HG03342 (cell line): Measurements from ENCODE around the gene GDF3.
"Not testable (repeated sequence)": the region's sequence is repeated elsewhere in the genome, so short reads cannot be mapped to it uniquely, and the experiment has no call there.

Experiments
- ATAC-seq: cut with Tn5 transposase; IDR thresholded peaks from one replicate; pipeline ENCODE4 v1.9.1; 2021; ENCODE audit warnings: mild to moderate bottlenecking, moderate library complexity; ENCODE audit not compliant: unreplicated experiment

The GDF3 gene

DNA sequence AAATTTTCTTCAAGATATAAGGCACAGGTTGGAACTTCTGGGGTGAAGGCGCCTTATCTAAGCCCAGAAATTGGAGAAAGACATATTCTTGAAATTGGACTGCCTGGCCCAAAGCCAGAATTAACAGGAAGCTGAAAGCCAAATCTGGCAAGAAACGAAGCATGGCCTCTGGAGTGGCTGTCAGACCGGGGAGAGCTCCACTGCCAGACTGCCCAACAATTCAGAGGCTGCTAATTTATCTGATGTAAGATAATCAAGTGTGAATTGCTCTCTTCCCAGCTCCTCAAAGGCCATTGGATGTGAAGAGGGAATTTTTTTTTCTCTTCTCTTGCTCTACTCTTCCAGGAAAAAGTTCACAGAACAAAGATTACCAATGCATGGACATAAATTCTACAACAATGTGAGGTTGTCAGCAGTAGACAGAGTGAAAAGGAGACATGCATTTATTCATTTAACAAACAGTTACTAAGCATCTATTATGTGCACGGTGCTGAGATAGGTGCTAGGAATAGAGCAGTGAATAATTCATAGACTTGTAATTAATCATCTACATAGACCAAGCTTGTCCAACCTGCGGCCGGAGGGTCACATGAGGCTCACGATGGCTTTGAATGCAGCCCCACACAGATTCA lies at the start of gene GDF3:
TSS of gene GDF3 (minus strand) at position 210 of the 632 bp plus-strand sequence. CDS start at position 163, 47 bp downstream.
- ATAC-seq: no peak

DNA sequence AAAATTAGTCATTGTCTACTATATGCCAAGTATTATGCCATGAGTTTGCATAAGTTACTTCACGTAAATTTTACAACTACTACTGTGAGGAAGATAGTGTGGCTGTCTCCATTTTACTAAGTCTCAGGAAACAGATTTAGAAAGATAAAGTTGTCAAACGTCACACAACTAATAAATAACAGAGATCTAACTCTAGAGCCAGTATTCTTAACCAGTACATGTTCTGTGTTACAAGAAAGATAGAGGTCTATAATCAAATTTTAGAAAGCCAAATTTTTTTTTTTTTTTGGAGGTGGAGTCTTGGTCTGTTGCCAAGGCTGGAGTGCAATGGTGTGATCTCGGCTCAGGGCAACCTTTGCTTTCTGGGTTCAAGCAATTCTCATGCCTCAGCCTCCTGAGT lies 37.4 kb upstream of the GDF3 start:
- no peak for ATAC-seq

DNA sequence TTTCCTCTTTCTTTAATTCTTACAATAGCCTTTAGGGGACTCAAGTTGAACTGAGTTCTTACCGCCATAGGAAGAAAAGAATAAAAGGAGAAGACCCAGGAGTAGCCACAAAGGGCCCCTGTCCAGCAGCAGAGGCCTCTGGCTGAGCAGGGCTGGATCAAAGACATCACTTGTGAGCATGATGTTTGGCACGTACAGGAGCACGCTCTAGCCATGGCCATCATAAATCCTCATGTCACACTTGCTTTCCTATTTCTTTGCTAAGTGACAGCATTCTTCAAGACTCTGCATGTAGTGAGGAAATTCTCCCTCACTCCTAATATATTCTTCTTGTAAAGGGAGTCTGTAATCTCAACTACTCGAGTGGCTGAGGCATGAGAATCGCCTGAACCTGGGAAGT lies 35.9 kb upstream of the GDF3 start:
- ATAC-seq: no peak

DNA sequence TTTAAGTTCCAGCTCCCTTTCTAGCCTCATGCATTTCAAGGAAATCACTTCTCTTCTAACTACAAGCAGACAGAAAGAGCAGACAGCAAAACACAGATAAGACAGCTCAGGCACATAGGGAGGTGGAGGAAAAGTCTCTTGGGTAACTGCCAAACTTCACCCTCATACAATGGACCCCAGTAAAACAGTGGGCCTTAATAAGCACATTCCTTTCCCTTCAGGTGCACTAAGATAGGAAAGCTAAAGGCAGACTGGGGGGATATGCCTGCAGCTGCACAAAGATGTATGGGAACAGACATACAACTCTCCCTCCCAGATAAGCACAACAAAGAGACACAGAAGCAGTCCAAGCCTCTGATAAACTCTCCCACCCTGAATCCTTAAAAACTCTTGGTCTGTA lies 35.4 kb upstream of the GDF3 start:
- not testable (repeated sequence) for ATAC-seq

DNA sequence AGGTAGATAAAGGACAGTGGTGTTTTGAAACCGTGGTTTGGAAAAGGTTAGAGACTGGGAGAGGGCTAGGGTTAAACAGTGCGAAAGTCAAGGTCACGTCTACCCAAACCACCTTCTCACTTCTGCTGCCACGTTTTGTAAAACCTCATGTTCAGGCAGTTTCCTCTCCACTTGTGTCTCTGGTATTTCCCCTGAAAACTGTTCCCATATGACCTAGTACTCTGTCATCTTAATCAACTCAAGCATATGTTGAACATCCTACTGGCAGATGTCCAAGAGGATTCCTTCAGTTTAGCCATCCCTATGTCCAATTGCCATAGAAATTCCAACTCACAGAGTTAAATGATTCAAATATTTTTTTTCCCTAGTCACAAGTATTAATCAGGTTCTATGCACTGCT lies 34.2 kb upstream of the GDF3 start:
- no peak for ATAC-seq

DNA sequence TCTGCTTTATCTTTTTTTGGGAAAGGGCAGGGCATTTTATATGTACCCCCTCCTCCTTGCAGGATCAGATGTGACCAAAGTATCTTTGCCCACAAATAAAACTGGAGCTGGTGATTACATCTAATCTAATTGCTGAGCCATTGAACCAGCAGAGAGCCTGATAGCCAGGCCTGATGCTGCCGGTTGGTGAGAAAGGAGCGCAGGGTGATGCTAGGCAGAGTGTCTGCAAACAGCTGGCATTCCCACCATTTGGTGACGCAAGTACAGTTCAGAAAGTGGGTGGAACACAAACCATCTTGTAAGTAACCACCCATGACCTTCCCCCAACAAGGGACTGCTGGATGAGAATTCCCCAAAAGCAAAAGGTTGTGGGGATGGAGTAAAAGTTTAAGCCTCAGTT lies 28.4 kb upstream of the GDF3 start:
- no peak for ATAC-seq

DNA sequence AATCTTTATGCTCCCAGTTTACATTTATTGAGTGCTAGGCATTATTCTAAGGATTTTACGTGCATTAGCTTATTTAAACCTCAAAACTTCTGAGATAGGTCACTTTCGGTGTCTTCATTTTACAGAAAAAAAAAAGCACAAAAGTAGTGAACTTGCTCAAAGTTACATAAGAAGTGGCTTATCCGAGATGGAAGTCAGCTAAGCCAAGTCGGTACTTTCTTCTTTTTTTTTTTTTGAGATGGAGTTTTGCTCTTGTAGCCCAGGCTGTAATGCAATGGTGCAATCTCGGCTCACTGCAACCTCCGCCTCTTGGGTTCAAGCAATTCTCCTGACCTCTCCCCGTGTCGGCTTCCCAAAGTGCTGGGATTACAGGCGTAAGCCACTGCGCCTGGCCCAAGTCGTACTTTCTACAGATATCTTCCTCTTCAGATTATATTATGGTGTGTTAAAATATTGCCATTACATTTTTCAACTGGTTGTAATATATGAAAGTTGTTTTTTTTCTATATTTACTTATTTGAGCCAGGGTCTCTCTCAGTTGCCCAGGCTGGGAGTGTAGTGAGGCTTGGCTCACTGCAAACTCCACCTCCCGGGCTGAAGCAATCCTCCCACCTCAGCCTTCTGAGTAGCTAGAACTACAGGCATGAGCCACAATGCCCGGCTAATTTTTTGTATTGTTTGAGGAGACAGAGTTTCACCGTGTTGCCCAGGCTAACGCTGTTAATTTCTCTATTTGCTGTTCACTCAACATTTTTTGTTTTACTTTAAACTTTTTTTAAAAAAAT lies 24.6 kb upstream of the GDF3 start:
- ATAC-seq: no peak

DNA sequence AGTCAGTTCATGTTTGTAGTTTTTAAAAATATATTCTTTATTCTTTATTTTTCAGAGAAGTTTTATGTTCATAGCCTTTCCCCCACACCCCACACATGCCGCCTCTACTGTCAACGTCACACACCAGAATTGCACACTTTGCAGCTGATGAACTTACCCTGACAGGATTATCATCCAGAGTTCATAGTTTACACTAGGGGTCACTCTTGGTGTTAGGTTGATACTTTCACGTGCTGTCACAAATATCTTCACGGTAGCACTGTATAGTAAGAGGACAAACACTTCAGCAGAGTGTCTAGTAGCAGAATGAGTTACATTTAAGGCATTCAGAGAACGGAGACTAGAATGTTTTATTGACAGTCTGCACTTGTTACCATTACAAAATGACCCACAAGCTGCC lies 20.8 kb upstream of the GDF3 start:
- ATAC-seq: no peak

DNA sequence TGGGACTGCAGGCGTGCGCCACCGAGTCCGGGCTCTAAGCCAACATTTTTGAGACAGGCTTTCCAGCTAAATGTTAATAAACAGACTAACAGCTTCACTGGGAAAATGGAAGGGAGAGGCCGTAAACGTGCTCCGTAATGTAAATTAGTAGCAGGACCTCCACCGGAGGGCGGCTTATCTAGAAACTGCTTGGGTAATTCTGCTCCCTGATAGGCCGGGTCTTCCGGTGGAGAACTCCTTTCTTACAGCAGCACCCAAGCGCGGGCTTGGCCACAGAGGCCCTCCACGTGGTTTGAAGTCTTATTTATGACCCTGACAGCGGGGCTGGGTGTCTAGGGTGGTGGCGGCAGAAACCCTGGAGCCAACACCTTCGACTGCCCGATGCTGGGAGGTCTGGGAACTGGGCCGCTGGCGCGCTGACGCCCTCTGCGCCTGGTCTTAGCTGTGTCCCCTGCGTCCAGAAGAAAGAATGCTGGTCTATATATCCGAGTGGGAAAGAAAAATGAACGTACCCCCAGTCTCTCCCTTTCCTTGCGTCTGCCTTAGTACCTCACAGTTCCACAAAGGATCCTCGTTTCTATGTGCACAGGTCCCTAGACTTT lies 17.4 kb upstream of the GDF3 start:
- no peak for ATAC-seq

DNA sequence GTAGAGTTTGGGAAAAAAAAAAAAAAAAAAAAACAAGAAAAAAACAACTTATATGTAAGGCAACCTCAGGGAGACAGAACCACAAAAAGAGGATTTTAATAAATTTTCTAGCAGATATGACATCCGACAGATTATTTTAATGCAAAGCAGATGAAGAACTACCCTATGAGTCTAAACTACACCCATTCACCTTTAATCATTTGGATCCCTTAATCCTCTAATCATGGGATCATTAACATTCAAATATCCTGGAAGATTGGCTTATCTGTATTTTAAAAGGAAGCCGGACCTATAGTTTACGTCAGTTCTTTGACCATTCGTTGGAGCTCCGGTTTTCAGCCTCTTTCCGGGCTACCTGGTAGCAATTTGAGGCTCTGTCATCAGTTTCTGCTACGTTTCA lies 15.6 kb upstream of the GDF3 start, which contains the start of gene DPPA3:
TSS of gene DPPA3 (plus strand) at position 301 of the 400 bp plus-strand sequence. CDS start 138 bp downstream, outside the sequence.
- no peak for ATAC-seq

DNA sequence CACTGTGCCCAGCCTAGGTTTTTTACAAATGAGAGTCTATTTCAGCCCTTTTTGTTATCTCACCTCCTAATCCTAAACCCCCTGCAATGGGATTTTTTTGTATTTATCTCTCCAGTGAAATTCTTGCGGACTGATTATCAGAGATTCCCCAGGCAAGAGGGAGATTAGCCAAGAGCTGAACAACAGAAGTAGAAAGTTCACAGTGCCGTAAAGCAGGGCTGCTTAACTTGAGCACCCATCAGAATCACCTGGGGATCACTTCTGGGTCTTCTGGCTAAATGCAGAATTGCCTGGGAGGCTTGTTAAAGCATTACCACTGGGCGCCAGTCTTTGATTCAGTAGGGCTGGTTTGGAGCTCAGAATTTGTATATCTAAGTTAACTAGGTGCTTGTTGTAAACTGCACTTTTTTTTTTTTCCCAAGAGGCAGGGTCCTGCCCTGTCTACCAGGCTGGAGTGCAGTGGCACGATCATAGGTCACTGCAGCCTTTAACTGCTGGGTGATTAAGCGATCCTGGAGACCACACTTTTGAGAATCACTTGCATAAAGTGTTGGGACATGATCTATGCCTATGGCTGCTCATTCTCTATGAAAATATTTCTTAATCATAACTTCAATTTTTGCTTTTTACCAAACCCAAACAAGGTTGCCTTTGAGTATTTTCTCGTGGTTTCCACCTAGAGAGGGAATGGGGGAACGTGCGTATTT lies 14.5 kb upstream of the GDF3 start:
- no peak for ATAC-seq

DNA sequence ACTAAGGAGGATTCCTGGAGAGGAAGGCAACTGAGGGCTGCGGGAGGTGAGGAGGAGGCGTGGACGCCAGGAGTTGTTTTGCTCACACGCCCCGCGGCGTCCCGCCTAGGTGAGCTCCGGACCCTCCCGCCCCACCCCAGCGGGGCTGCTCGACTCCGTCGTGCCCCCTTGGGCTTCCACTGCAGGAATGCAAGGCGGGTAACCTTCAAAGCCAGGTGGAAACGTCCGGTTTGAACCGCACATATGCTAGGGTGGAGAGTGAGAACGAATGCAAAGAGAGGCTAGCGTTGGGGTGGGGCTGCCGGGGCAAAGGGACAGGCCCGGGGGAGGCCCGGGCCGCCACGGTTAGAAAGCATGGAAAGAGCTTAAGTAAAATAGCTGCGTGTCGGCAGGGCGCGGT lies 10.3 kb upstream of the GDF3 start:
- no peak for ATAC-seq

DNA sequence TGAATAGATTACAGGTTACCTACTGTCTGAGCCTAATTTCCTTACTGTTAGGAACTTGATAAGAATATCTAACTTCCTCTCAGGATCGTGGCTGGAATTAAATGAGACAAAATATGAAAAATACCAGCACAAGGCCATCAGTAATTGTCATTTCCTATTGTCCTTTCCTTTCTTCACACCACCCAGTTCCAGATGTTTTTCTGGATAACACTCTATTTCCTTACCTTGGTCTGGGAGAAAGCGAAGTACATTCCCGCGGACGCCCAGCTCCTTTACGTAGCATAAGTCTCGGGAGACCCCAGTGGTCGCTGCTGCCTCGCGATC lies 376 bp downstream of the GDF3 start:
- no peak for ATAC-seq

DNA sequence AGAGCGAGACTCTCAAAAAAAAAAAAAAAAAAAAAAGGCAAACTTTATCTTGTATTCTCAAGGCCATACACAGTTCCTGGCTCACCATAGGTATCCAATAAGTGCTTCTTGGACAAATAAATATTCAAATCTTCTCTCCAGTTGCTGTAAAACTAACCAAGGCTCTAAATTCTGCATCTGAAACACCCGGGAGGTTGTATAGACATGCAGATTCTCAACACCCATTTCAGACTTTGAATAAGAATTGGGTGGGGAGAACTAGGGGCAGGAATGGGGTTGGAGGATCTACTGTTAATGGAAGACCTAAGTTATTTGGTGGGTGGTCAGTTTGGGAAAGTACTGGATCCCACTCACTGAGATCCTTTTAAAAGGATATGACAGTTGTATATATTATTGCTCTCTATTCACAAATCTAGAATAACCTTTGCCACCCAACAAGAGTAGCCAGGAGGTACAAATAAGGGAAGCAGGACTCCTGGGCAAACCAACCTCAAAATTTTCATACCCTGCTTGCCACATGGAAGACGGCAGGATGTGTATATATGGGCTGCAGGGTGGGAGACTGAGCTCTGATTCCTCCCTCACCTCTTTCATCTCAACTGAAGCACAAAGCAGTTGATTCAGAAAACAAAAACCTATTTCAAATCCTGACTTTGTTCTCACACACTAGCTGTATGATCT lies 879 bp downstream of the GDF3 start:
- no peak for ATAC-seq

DNA sequence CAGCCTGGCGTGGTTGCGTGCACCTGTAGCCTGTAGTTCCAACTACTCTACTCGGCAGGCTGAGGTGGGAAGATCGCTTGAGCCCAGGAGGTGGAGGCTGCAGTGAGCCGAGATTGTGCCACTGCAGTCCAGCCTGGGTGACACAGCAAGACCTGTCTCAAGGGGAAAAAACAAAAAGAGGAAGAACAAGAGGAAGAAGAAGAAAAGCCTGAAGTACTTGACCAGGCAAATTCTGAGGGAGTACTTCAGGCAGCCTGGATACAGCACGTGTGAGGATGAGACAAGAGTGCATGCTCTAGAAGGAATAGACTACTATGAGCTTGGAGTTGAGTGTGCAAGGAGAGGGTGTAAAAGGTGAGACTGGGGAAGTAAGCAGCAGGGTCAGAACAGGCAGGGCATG lies 1.8 kb downstream of the GDF3 start:
- ATAC-seq: no peak

DNA sequence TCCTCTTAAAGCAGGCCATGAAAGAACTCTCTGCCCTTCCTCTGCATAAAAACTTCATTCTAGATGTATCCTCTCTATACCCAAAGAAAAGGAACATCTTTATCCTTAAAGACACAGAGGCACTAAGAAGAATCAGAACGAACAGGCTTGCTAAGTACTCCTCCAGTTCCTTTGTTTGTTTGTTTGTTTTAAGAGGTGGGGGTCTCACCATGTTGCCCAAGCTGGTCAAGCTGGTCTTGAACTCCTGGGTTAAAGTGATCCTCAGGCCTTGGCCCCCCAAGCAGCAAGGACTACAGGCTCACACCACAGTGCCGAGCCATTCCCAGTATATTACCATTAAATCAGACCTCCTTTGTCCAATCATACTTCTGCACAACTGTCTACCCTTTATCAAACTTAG lies 14.0 kb downstream of the GDF3 start:
- ATAC-seq: no peak

DNA sequence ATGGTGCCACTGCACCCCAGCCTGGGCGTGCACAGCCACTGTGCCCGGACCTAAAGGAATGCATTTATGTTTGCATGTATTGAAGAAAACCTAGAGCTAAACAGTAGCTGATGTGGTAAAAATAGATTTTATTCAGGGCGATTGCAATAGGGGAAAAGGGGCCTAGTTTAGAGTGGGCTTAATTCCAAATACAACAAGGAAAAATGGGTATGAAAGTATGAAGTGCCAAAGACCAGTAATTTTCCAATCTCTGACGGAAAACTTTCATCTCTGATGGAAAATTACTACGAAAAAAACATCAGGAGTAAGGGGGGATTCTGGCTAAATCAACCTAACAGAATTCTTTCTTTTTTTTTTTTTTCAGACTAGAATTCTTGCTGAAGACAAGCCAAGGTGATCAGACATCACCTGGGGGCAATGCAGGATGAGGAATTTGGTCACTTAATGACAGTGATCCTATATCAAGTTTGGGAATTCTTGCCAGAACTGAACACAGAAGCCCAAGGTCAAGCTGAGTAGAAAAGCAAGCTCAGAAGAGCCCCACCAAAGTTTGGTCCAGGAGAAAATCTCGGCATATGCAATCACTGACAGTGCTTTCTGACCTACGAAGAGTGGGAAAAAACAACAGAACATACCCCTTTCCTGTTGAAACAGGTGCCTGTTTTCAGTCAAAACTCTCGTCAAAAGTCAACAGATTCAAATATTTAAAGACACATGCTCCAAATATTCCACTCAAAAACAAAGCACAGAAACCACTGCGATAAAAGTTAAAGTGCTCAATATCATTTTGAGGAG lies 16.1 kb downstream of the GDF3 start:
- ATAC-seq: no peak

DNA sequence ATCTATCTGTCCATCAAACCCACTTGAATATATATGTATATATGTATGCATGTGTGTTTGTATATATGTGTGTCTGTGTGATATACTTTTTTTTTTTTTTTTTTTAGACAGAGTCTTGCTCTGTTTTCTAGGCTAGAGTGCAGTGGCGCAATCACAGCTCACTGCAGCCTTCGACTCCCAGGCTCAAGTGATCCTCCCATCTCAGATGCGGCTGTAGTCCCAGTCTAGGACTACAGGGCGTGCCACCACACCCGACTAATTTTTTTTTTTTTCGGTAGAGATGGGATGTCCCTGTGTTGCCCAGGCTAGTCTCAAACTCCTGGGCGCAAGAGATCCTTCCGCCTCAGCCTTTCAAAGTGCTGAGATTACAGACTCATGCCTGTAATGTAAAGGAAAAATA lies 16.8 kb downstream of the GDF3 start:
- no peak for ATAC-seq

DNA sequence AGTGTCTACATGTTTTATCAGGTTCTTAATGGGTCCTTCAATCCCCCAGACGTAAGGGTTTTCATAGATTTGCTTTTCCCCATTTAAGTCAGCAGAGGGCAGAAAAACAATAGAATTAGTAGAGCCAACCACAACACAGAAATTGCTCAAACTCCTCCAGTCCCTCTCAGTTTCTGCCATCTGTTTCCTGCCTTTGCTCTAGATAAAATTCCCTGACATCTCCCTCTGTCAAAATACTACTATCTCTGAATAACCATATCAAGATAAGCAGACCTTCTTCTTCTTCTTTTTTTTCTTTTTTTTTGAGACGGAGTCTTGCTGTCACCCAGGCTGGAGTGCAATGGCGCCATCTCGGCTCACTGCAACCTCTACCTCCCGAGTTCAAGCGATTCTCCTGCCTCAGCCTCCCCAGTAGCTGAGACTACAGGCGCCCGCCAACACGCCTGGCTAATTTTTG lies 18.1 kb downstream of the GDF3 start:
- not testable (repeated sequence) for ATAC-seq

DNA sequence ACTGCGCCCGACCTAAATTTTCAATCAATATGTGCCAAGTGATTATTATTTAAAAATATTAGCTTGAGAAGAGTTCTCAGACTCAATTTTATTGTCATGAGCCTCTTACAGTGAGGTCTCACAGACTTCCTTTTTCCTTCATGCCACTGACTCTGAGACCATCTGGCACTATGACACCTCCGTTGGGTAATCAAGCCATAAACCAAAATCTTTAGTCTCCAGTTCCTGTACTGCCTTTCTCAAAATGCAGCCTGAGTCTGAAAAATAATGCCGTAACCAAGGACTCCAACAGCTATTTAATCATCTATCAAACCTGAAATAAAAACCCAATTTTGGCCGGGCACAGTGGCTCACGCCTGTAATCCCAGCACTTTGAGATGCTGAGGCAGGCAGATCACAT lies 20.1 kb downstream of the GDF3 start:
- ATAC-seq: not testable (repeated sequence)
